WI38 (cell line): ENCODE measurements around the gene IGSF6.
"Not testable (repeated sequence)": the region's sequence is repeated elsewhere in the genome, so short reads cannot be mapped to it uniquely, and the experiment has no call there.

Experiments used
- H3K4me3 ChIP-seq: 2 replicates; pipeline ENCODE4 v1.5.1; 2011; ENCODE audit warnings: low read depth, mild to moderate bottlenecking, control low read depth, low read length
- TF ChIP-seq, protein P1 (sequence below): IDR thresholded peaks from 2 replicates; pipeline ENCODE4 v1.5.1; 2012; ENCODE audit warnings: low read depth, mild to moderate bottlenecking, control low read depth, low read length

The IGSF6 gene, protein sequence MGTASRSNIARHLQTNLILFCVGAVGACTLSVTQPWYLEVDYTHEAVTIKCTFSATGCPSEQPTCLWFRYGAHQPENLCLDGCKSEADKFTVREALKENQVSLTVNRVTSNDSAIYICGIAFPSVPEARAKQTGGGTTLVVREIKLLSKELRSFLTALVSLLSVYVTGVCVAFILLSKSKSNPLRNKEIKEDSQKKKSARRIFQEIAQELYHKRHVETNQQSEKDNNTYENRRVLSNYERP

DNA sequence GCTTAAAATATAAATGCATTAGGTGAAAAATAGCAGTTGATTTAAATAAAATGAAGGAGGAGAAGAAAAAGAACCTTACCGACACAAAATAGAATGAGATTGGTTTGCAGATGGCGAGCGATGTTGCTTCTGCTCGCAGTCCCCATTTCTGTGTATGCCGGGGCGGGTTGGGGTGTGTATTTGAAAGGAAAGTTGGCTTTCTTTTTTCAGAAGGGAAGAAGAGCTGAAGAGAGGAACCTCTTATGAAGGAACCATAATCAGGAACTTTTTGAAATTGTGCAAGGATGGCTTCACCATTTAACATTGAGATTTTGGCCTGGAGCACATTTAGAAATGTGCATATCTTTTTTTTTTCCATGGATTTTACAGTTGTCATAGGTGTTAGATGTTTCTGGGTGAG lies at the start of gene IGSF6:
Gene IGSF6, minus strand, starts transcription at position 156 of the 400 bp plus-strand sequence. Its CDS starts 10 bp downstream, at position 146.
- TF ChIP-seq, protein P1, sequence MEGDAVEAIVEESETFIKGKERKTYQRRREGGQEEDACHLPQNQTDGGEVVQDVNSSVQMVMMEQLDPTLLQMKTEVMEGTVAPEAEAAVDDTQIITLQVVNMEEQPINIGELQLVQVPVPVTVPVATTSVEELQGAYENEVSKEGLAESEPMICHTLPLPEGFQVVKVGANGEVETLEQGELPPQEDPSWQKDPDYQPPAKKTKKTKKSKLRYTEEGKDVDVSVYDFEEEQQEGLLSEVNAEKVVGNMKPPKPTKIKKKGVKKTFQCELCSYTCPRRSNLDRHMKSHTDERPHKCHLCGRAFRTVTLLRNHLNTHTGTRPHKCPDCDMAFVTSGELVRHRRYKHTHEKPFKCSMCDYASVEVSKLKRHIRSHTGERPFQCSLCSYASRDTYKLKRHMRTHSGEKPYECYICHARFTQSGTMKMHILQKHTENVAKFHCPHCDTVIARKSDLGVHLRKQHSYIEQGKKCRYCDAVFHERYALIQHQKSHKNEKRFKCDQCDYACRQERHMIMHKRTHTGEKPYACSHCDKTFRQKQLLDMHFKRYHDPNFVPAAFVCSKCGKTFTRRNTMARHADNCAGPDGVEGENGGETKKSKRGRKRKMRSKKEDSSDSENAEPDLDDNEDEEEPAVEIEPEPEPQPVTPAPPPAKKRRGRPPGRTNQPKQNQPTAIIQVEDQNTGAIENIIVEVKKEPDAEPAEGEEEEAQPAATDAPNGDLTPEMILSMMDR: no peak
- no peak within 1 kb of the TSS for H3K4me3 ChIP-seq

DNA sequence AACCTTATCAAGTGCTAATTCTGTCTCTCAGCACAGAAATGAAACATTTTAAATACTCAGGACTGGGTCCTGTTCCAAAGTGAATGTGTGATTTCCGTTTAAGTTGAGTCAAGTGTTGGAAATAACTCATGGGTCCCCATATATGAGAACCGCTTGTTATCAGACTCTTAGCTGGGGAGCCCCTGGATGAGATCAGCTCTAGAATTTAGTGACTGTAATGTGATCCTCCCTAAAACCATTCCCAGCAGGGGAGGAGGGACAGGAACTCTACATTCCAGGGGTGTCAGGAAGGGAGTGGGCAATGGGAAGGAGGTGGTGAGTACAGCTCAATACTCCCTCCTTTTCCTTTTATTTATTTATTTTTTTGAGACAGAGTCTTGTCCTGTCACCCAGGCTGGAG lies 48.9 kb upstream of the IGSF6 start:
- H3K4me3 ChIP-seq: no peak overlapping the region
- TF ChIP-seq, protein P1: no peak

DNA sequence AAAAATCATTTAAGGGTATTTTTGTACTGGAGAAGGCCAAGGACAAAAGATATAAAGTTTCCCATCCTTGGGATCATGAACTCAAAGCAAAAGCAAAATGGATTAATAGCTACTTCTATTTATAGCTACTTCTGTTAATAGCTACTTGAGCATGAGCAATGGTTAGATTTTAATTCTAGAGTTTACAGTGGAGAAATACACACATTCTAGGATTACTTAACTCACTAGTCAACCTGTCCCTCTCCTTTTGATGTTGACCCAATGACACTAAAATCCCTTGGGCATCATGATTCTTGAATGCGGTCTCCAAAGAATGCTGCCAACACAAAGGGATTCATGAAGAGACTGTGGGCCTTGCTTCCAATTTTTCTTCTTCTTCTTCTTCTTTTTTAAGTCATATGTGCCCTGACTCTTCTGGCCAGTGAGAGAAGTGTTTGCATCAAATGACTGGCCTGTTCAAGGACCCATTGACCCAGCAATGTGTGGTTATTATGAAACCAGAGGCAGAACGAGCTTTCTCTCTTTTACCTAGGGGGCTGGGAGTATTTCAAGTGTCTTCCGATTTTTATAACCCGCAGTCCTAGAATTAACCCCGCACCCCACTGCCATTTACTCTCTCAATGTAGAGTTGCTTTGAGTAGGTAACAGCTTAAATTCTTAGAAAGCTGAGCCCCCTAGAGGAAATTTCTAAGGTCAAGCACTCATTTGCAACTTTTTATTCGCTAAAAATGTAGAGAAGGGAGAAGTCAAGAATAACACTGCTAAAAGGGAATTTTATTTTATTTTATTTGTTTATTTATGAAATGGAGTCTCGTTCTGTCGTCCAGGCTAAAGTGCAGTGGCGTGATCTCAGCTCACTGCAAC lies 46.0 kb upstream of the IGSF6 start:
- TF ChIP-seq, protein P1: no peak

DNA sequence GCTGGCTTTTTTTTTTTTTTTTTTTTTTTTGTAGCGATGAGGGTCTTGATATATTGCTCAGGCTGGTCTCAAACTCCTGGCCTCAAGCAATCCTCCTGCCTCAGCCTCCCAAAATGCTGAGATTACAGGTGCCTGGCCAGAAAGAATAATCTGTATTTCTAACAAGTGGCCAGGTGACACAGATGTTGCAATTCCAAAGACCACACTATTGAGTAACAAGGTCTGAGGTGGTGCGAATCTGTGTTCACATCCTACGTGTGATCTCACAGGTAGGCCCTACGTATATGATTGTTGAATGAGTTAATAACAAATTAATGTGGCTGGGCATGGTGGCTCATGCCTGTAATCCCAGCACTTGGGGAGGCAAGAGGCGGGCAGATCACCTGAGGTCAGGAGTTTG lies 44.6 kb upstream of the IGSF6 start:
- TF ChIP-seq, protein P1: no peak
- no peak overlapping the region for H3K4me3 ChIP-seq

More for the DNA sequence above, 46.0 kb upstream of the IGSF6 start:
- no peak overlapping the region for H3K4me3 ChIP-seq

DNA sequence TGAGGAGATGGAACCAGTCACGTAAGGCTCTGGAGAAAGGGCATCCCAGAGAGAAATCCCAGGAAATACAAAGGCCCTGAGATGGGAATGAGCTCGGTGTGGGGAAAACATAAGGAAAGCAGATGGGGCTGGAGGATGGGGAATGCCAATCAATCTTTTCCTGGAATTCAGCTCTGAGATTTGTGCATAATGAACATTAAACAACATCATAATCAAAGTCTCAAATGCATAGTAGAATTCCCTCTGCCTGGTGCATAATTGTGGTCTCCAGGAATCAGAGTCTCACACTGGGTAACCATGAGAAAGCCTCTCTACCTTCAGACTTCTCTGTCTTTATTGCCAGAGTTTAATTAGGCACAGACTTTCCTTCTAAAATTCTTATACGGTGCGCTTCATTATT lies 42.2 kb upstream of the IGSF6 start:
- H3K4me3 ChIP-seq: no peak overlapping the region
- TF ChIP-seq, protein P1: no peak

DNA sequence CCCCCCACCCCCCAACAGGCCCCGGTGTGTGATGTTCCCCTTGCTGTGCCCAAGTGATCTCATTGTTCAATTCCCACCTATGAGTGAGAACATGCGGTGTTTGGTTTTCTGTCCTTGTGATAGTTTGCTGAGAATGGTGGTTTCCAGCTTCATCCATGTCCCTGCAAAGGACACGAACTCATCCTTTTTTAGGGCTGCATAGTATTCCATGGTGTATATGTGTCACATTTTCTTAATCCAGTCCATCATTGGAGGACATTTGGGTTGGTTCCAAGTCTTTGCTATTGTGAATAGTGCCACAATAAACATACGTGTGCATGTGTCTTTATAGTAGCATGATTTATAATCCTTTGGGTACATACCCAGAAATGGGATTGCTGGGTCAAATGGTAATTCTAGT lies 38.6 kb upstream of the IGSF6 start:
- H3K4me3 ChIP-seq: not testable (repeated sequence)

DNA sequence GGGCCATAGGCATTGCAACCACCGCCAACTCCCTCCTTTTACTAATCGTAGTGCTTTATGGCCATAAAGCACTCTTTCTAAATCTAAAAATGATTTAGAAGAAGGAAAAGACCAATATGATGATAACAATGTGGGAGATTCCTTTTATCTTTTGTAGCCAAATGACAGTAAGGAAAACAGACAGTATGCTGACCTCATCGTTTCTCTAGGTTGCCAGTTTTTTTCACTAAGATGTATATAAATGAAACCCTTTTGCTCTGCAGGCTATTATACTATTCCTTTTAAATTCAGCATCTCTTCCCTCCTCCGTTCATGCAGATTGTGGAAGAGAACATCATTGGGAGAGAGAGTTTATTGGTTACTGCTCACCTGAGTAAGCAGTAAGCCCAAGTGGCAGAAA lies 36.7 kb upstream of the IGSF6 start:
- TF ChIP-seq, protein P1: no peak

More for the DNA sequence above, 36.7 kb upstream of the IGSF6 start:
- no peak overlapping the region for H3K4me3 ChIP-seq
